ENCODE results near the gene ERN1.

The ERN1 gene

DNA sequence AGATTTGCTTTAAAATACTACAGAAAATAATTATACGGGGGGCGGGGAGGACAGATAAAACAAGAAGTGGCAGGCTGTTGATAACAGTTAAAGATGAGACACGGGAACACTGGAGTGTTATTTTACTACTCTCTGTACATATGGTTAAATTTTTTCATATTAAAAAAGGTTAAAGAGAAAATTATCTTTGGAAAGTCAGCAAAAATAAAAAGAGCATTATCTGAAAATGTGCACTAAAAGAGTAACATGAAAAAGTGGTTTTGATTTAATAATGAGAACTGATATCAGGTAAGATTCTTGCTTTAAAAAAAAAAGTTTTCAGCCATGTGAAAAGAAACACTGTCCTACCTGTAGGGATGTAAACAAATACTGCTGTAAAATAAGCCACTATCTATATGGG, 46.9 kb downstream of the ERN1 start:
- DNase-seq = no peak

DNA sequence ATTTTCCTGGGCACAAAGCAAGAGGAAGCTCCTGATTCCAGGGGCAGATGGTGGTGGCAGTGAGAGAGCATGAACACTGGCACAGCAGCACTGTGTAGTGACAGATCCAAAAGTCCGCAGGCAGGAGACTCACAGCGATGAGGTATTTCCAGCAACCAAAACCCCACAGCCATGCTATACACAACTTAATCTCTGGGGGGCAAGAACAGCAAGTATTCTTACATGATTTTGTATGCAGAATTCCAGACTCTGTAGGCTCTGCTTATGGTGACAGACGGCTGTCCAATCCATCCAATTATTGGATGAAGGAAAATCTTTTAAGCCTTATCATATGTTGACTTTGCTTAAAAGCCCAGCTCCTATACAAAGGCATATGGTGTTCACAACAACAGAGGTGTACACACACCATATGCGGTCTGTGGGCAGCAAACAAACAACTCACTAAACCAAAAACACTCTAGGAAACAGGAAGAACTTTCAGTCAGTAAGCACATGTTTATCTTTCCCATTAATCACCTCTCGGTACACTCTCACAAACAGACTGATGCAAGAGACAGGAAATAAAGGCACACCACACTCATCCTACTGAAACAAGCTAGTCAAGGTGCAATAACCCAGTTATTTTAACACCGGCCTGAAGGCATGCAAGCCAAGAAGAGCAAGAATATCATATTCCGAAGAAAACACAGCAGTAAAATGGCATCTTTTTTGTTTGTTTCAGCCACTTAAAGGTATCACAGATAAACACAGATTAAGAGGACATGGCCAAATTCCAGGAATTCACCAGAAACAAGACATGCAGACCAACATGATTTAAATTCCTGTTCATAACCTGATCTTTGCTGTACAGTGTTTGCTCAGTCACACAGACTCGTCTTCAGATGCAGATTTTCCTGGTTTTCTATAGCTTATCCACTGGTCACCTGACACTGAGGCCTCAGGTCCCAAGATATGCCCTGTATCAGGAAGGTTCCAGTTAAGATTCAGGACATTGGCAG, 47.8 kb downstream of the ERN1 start:
- DNase-seq = no peak

DNA sequence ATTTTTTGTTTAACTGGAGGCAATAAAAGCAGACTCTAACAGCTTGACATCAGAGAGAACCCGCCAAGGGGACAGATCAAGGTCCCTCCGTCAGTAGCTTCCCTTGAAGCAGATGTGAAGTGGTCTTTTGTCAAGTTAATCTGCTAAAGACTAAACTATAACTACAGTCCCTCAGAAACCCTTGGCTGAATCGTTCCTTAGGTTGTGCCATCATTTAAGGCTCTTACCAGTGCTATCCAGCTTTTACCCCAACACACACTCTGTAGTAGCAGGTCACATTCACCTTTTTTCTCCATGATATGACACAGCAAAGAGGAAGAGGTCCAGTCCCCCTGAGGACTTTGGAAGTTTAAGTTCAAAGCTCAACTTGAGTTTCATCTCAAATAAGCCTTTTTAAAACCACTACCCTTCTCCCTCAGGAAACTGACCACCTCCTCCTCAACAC, 49.7 kb downstream of the ERN1 start:
- no peak for DNase-seq

DNA sequence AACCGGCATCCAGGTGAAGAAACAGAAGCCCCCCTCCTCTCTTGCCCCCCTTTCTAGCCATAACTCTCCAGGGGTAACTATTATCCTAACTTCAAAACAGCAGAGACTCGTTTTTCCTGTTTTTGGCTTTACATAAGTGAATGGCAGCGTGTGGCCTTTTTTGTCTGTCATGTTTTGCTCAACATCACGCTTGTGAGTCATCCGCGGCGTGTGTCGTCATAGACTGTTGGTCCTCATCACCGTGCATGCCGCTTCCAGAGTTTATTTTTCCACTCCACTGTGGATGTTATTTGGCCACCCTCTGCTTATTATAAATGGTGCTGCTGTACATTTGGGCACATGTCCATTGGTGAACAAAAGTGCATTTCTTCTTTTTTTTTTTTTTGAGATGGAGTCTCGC, 52.6 kb downstream of the ERN1 start:
- DNase-seq = no peak

DNA sequence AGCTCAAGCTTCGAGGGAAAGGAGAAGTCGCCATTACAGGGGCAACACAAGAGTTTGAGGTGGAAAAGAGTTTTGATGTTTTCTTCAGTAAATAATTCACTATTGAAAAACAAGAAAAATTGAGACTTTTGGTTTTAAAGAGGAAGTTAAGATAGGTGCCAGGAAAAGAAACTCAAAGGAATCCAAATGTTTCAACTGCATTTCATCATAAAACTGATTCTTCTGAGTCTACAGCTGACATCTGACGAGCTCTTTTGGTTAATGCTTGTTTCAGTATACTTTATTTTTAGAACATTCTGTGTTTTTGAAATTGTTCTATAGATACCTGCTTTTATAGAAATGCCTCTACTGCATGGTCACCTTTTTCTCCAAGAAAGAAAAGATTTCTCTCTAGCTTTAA, 54.0 kb downstream of the ERN1 start:
- no peak for DNase-seq

DNA sequence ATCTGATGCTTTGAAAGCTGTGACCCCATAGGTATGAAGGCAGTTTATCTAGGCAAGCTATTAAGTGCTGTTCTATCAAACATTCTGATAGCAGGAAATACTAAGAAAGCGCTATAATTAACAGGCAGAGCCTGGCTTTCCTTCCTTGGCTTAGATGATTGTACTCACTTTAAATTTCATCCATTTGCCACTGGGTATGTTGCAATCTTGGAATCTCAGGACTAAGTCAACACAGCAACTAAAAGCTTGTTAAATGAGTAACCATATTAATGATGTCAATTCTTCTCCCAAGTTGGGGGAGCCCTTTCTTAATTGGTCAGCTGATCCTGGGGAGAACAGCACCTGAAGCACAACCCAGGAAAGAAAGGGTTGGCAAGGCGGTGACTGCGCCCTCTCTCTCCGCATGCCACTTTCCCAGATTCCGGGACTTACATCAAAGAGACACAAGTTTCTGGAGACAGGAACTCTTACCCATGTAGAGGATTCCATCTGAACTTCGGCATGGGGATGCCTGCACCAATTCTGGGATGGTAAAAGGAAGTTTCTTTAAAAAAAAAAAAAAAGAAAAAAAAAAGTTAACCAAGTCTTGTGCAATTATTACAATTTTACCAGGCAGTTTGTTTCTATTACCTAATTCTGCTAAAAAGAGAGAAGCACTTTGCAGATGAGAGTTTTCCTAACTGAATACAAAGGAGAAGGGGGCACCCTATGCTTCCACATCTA, 55.1 kb downstream of the ERN1 start:
- no peak for DNase-seq

DNA sequence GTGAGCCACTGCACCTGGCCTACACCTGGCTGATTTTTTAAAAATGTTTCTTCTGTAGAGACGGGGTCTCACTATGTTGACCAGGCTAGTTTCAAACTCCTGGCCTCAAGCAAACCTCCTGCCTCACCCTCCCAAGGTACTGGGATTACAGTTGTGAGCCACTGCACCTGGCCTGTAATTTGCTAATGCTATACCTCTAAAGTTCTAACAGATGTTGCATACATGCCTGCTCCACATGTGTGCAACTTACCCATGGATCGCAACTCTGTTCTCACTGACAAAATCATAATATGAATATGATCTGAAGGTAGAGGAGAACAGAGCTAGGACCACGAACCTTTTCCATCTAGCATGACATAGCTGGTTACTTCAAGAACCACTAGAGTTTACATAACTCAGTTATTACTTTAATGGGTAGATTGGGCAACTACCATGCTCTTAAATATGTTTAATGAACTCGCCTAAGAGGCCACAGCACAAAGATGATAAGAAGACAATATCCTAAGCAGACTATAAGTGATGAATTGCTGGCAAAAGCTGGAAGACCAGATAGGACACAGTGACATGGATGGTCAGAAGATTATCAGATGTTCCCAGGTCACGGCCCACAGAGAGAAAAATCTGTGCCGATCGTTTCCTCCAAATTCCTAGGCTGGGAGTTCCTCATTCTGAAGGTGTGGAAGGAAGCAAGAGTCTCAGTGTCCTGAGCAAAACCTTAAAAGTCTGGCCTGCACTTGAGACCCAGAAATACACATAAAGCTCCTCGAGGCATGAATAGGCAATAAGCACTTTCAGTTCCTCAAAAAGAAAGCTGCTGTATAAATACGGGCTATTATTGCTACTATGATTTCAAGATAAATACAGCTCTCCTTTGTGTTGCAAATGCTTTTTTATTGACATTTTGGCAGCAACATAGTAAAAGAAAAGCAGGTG, 55.9 kb downstream of the ERN1 start:
- DNase-seq = peak; percentile 32

DNA sequence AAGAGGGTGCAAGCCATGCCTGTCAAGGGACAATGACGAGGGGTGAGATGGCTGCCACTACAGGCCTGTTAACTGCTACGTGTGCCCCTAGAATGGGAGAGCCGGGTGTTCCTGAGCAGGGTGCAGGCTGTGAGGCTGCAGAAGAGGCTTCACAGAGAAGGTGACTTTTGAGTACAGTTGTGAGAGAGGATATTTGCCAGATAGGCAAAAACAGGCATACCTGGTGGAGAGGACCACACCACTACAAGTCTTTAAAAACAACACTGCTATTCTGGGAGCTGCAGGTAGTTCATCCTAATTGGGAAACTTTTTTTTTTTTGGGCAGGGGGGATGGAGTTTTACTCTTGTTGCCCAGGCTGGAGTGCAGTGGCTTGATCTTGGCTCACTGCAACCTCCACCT, 58.8 kb downstream of the ERN1 start:
- no peak for DNase-seq

DNA sequence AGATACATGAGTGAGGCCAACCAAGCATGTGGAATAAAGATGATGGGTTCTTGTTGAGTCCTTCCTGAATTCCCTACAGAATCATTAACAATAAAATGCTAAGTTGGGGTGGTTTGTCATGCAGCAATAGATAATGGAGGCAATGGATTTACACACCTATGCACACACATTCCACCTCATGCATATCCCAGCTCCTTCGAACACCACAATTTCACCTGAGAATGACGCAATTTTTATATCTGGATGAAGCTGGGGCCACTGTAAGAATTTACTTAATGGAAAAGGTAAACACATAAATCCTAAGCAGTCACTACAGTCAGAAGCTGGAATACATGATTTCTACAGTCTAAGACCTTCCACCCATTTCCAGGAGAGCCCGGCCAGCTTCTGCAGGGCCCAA, 59.7 kb downstream of the ERN1 start:
- DNase-seq = no peak

DNA sequence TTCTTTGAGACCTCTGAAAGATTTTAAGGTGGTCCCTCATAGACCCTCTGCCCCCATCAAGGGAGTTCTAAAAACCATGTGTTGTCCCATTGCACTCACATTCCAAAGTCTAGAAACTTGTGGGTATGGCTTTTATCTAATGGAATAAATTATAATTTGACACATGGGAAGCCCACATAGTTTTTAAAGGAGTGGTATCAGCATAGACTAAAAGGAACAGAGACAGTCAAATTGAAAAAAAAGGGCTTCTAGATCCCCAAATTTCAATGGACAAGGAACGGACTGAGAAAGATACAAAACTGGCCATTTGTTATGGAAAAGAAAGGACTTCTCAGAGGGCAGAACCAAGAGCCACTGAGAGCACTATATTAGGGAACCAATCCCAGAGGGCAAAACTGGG, 60.8 kb downstream of the ERN1 start:
- no peak for DNase-seq

DNA sequence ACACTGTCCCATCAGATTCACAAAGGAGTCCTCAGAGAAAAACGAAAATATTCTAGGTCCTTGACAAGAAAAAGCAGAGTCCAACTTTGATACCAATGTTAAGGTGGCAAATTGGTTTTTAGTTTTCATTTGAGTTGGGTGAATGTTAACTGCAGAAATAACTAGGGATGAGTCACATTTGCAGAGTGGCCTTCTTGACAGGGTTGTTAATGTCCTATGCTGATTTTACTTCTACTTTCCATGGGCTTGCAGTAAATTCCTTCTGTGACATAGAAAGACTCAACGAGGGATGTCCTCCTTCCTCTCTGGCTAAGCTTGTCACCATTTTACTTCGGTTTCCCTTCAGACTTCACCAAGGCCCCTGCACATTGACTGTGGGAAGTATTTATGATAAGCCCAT, 62.3 kb downstream of the ERN1 start:
- no peak for DNase-seq

DNA sequence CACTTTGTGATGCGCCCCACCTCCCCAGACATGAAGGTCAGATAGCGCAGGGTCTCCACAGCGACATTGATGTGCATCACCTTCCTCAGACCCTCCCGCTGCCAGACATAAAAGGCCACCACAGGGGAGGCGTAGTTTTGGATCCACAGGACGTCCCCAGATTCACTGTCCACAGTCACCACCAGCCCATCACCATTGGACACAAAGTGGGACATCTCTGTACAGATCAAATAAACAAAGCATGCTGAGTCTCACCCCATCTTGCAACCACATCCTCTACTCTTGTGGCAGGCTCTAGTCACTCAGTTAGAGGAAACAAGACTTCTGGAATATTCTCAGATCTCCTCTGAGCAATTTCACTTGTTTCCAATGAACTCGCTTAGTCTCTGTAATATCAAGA, 63.2 kb downstream of the ERN1 start:
- no peak for DNase-seq

DNA sequence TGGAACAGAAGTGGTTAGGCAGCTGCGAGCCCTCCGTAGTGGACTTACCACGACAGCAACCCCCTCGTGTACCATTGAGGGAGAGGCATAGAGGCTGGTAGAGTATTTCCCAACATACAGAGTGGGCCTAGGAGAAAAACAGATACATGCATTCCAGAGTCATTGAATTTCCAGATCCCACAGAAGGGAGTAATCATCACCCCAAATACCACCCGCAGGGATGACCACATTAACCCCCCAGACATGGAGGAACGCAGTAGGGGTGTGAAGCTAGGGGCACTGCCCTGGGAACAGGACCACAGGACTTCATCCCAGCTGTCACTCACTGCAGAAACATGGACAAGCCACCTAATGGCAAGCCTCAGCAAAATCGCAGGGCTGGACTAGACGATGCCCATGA, 64.8 kb downstream of the ERN1 start:
- no peak for DNase-seq

DNA sequence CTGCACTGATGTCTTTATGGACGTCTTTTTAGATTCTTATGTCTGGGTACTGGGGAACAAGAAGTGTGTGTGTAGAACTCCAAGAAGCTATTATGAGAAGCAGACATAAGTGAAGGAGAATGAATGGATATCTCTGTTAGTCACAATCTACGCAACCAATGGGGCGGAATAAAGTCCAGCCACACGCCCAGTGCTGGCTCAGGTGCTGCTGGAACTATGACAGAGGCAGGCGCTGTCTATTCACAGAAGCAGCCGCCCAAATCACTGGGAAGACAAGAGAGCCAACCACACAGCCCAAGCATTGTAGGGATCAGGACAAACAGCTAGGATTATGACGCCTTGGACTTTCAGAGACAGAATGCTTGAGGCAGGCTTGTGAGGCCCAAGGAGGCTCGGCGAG, 65.6 kb downstream of the ERN1 start:
- DNase-seq = no peak

DNA sequence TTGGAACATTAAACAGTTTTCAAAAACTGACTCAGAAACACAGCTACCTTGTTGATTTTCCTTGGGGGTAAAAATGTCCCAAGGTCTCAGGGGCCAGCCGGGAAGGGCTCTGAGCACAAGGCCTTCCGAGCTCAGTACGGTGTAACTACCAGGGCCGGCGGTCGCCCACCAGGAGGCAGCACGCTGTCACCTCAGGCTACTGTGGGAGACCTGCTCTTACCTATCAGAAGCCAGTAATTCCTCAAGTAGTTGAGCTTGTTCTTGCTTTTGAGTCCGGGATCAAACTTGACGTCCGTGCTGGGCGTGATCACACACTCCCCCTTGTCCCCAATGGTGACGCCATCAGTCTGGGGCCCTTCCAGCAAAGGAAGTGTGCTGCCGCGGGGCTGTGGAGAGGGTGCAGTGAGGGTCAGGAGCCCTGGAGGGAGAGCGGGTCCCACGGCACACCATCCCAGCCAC, 66.1 kb downstream of the ERN1 start:
- no peak for DNase-seq

DNA sequence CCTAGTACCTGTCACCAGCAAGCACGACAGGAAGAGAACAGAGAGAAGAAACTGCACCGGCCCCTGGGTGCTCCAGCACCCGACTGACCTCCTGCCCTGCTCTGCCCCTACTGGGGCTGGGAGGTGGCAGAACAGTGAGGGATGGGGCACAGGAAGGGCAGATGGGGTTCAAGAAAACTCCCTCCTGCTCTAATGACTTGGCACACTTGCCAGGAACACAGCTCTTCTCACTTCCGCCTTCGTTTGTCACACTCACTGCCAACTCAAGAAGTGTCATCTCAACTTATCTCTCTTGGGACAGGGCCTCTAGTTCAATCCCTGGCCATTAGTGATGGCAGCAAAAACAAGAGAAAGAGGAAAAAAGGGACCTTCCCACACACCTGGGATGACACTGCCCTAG, 66.9 kb downstream of the ERN1 start:
- no peak for DNase-seq

DNA sequence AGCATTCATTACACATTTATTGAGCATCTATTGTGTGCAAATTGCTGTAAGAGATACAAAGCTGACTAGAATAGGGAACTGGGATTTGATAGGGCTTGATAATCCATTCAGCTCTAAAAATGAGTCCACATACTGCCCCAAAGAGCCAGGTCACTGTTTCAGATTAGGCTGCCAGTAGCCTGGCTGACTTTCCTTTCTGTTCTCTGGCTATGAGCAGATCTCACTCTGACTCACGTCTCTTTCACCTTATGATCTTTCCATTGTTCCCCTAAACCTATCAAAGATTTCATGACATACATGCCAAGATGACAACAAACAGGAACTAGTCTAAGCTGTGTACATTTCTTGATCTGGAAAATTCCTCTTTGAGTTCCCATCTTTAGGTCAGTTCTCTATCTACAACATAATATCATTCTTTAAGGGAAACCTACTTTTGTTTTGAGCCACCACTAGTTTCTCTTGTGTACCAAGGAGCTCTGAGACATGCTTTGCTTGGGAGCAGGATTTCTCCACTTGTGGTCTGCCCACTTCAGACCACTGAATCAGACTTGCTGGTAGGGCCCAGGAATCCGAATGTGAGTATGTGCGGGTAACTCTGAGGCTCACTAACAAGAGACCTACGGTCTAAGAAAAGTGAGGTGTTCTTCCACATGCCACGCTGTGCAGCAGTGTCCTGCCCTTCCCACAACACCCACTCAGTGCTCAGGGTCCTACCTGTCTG, 68.6 kb downstream of the ERN1 start:
- DNase-seq = no peak

DNA sequence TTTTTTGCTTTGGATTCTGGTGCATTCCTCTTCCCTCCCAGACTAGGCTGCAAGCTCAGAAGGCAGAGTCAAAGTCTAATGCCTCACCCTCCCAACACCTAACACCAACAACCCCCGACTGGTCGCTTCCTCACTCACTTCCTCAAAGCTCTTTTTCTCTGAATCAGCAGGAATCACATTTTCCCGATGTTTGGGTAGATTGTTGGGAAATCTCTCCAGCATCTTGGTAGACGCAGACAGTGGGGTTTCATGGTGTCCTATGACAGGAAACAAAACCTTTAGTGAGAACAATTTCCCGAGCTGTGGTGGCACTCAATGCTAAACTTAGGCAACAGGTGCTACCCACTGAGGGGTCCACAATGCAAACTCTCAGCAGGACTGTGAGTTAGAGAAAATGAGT, 69.6 kb downstream of the ERN1 start:
- no peak for DNase-seq

DNA sequence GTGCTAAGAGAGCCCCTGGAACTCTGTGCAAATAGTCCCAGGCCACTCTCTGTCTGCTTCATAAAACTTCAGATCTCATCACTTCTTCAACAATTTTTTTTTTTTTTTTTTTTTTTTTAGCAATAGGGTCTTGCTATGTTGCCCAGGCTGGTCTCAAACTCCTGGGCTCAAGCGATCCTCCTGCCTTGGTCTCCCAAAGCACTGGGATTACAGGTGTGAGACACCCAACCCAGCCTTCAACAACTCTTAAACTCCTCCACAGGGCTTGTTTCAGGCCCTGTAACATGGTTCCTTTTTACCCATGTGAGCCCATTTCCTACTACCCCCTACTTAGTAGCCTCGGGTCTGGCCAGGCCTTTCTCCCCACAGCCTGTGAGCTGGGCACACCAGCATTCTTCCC, 70.2 kb downstream of the ERN1 start:
- no peak for DNase-seq

DNA sequence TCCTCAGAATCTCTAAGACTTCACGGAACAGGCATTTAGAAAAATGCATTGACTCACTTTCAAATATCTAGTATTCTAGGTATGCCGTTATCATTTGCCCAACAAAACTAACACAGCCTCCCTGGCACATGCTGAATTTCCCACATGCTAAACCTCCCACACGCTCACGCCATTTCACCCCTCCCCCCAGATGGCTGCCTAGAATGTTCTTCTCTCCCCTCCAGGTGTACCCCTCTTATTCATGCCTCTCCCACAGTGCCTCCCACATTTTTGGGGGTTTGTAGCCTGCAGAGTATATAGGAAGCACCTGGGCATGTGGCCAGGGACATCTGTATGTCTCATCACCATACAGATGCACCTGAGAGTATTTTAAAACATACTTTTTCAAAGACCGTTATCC, 71.3 kb downstream of the ERN1 start:
- no peak for DNase-seq

DNA sequence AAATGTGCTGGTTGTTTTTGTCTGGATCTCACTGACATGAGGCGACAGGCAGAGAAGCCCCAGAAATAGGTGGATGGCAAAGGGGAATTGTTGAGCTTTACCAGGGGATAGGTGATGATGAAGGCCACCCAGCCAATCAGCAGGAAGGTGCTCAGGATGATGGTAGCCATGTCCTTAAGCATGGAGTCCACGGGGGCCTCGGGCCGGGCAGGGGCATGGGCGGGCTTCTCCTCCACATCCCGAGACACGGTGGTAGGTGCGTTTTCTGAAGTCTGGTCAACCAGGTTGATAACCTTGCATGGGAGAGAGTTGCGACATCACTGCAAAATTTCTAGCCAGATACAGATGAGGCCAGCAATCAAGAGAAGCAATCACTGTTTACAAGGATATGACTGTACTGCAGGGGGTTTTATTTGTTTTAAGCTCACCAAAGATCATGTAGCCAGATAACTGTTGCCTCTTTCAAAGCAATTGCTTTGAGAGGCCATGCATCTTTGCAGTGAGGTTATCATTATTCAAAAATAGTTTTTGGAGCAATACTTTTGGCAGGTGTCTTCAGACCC, 72.2 kb downstream of the ERN1 start:
- no peak for DNase-seq

All from KG1 (cell line).